GM21529 (cell line): ENCODE results near the gene BORCS6.
A peak's percentile ranks its signal among the peaks of the same experiment; 100 is the strongest.

Experiments used
- ATAC-seq: cut with Tn5 transposase; IDR thresholded peaks from one replicate; pipeline ENCODE4 v1.9.1; 2021; ENCODE audit not compliant: unreplicated experiment

The BORCS6 gene

DNA sequence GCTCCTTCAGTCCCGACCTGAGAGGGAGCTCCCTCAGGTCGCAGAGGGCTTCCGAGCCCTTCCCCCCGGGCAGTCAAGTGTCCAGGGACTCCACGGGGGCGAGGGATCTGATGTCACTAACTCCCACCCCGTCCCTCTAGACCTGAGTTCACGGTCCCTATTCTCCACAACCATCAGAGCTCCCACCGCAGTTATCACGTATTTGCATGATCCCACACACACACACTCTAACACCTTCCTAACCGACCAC lies 34.1 kb downstream of the BORCS6 start:
- no peak for ATAC-seq

DNA sequence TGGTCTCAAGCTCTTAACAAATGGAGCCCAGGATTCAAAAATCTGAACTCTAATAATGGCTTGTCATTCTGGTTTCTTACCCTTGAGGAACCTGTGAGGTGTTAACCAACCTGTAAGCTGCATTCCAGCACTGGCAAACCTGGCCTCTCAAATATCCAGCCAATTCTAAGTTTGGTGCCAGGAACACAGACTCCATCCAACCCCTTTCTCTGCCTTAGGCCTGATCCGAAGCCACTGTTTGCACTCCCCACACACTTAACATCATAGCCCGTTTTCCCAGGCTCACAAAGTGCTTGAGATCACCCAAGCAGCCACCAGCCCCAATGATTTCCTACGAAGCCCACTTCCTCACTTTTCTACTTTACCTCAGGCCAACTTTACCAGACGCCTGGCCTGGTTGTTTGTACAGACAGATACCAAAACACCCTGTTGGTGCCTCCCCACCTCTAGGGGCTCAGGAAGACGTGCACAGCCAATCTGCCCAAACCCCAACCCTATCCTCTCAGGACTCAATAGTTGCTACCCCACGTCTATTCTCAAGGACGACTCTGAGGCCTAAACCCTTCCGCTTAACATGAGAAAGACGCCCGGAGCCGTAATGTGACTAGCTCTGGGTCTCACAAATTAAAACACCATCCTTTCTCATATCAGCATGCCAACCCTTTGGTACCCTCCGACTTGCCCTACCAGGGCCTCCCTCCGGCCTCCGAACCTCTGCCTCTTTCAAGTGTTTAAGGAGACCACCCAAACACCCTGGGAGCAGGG lies 34.6 kb downstream of the BORCS6 start:
- no peak for ATAC-seq

DNA sequence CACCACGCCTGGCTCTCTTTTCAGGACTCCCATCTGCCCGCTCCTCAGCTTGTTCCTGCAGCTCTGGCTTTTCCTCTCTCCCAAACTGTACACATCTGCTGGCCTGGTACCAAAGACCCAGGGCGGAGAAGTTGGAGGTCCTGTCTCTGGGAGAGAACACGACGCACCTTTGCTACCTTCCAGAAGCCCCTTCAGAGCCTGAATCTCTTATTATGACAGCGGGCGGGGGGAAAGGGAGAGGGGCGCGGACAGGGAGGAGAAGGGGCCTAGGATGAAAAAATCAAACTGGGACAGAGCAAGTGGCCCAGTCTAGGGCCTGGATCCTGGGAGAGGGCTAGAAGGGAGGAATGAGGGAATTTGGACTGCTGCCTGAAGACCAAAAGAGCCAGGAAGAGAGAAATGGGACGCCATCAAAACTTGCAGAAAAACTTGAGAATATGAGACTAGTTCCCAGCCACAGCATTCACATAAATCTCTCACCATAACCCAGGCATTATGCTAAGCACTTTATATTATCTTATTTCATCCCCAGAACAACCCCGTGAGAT lies 35.3 kb downstream of the BORCS6 start:
- no peak for ATAC-seq

DNA sequence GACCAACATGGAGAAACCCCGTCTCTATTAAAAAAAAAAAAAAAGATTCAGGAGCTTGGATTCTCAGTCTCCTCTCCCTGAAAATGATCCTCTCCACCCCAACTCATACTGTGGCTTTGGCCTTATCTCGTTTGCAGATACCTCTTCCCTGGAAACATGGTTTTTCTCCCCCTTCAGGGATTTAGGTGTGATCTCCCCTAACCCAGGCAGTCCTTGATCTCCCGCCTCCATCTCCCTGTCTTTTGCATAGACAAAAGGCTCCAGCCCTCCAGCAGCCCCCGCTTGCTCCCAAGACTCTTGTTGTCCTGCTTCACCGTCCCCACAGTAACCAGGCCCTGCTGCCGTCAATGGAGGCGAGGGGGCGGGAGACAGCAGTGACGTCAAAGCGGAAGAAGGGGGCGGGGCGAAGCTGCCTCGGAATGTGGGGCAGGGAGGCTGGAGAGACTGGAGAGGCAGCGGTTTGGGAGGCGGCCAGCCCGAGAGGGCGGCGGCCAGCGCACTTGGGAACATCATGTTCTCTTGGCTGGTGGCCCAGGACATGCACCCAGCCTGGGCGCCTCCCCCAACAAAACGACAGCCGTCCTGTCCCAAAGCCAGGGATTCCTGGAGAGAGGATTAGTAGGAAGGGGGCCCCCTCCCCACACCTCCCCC lies 35.9 kb downstream of the BORCS6 start:
- ATAC-seq: no peak

GRCh38 chr17:8153525-8153956 lies 36.4 kb downstream of the BORCS6 start:
- no peak for ATAC-seq

DNA sequence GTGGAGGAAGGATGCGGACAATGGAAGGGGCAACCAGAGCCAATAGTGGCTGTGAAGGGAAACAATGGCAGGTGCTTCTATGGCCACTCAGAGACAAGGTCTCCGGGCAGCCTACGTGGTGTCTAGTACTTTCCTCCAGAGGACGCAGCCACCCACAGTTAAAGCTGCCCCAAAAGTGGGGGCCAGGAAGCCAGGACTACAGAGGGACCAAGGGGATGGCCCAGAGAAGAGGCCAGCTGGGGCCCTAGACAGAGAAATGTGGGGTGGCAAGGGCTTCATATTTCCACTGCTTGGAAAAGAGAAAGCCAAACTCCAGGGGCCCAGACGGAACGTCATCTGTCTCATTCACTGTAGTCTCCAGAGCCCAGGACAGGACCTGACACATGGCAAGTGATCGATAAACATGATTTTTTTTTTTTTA lies 36.9 kb downstream of the BORCS6 start:
- no peak for ATAC-seq

- ATAC-seq: no peak
Observed at GRCh38 chr17:8152112-8152775, 37.7 kb downstream of the BORCS6 start, which contains the start of gene PER1. Gene PER1 (minus strand): TSS chr17:8152404. CDS start chr17:8150706, 1,698 bp downstream.

- no peak for ATAC-seq
Observed at GRCh38 chr17:8151641-8152111, 38.3 kb downstream of the BORCS6 start.

- ATAC-seq: peak; percentile 49
Observed at GRCh38 chr17:8151120-8151640, 38.8 kb downstream of the BORCS6 start.

DNA sequence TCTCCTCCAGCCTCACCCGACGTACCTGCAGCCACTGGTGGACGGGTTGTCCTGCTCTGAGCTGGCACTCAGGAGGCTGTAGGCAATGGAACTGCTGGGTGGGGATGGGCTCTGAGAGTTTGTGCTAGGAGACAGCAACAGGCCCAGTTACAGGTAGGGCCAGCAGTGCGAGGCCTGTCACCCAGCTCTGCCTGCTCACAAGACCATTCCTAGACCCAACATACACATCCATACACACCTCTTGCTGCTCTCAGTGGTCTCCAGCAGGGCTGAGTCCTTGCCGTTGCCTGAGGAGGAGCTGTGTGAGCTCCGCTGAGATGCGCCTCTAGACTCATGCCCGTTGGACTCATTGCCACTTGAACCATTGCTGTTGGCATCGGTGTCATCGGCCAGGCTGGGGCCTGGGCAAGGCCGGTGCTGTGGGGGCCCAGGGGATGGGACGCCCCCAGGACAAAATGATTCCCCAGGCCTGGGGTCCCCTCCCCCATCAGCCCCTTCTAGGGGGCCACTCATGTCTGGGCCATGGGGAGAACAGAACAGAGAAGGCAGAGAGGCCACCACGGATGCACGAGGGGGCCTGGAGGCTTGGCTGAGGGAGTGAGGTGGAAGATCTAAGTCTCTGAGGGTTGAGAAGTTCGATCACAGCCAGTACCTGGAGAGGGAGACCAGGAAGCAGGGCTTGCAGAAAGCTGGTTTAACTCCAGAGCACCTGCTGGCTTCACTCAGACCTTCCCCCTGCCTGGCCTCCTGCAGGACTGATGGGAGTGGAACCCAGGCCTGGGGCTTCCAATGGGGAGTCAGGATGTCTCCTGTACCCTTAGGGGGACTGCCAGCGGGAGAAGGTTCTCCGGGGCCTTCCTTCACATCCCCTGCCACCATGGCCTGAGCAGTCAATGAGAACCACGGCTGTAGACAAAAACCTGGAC lies 39.5 kb downstream of the BORCS6 start:
- ATAC-seq: peak; percentile 4

- no peak for ATAC-seq
Observed at GRCh38 chr17:8149419-8150193, 40.4 kb downstream of the BORCS6 start.

DNA sequence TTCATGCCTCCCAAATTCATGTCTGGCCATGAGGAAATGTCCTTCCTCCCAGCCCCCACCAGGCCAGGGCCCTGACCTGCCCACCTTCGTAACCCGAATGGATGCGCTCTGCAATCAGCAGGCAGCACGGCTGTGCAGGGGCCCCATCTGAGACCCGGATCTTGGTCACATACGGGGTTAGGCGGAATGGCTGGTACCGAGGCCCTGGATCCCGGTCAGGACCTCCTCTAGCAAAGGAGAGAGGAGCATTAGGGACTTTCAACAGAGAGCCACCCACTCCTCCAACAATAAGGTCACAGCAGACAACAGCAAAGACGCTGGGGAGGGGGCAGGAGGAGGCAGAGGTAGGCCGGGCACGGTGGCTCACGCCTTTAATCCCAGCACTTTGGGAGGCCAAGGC lies 41.4 kb downstream of the BORCS6 start:
- no peak for ATAC-seq

- no peak for ATAC-seq
Observed at GRCh38 chr17:8147805-8148404, 42.1 kb downstream of the BORCS6 start.

GRCh38 chr17:8147141-8147804 lies 42.7 kb downstream of the BORCS6 start:
- no peak for ATAC-seq

DNA sequence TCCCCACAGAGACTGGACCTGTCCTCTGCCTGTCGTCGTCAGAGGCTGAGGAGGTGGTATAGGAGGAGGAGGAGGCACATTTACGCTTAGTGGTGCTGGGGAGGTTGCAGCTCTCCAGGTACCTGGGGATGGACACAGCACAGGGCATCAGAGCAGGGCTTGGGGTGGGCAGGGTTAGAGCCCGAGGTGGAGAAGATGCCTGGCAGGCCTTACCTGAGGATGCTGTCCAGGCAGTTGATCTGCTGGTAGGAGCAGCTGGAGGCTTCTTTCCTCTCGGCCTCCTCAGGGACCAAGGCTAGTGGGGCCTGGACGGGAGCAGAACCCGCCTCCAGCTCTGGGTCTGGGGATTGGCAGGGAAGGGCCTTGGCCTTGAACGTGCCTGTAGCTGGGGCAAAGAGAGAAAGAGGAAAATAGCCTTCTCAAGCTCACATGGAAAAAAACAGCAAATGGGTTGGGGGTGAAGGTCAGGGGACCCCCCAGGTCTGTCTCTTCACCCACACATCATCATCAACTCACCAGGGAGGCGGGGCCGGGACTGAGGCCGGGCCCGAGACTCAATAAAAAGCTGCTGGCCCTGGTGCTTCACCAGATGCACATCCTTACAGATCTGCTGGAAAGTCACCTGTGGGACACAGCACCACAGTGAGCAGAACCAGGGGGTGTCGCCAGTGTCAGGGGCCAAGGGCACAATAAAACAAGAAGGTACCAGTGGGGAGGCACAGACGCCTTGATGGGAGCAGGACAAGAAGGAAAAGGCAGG lies 43.4 kb downstream of the BORCS6 start:
- ATAC-seq: no peak

DNA sequence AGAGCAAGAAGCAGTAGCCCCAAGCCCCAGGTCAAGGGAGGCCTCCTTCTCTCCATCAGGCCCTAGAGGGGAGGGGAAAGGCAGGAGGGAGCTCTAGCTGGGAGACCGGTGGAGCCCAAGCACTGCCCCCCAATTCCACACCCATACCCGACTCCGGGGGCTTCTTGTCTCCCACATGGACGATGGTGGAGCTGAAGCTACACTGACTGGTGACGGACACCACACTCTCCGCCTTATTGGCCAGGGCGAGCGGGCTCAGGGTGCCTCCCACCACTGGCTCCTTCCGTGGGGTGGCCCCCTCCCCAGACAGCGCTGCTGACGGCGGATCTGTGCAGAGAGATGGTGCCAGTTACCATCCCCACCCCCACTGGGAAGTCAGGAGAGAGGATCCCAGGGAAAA lies 44.2 kb downstream of the BORCS6 start:
- no peak for ATAC-seq

- no peak for ATAC-seq
Observed at GRCh38 chr17:8144401-8145231, 45.4 kb downstream of the BORCS6 start.
